SK-N-MC (cell line): ENCODE data around the gene TTLL11.

Experiments used
- DNase-seq: peaks from one replicate; pipeline ENCODE4 v3.0.0-alpha.2; 2011; ENCODE audit warnings: low read depth, low spot score
- H3K27ac ChIP-seq: fragments of 200-600 bp; sonication (generic); 2 replicates; pipeline ENCODE4 v1.5.1; 2016; ENCODE audit warnings: mixed run types
- H3K36me3 ChIP-seq: fragments of 200-600 bp; sonication (generic); 2 replicates; pipeline ENCODE4 v1.6.1; 2017; ENCODE audit warnings: antibody characterized with exemption, low read length, mixed read lengths; ENCODE audit not compliant: insufficient read depth
- H3K4me3 ChIP-seq: fragments of 200-600 bp; sonication (generic); 2 replicates; pipeline ENCODE4 v1.5.1; 2016
- H3K9ac ChIP-seq: fragments of 200-600 bp; sonication (generic); 2 replicates; pipeline ENCODE4 v1.8.0; 2017; ENCODE audit warnings: mixed run types, mixed read lengths; ENCODE audit not compliant: insufficient read length
- H3K9me3 ChIP-seq: fragments of 200-600 bp; sonication (generic); 2 replicates; pipeline ENCODE4 v1.6.1; 2017; ENCODE audit warnings: low read depth, mild to moderate bottlenecking, antibody characterized with exemption, low read length, moderate library complexity, mixed read lengths
- EZH2 ChIP-seq: fragments of 200-600 bp; sonication (generic); IDR thresholded peaks from one replicate; pipeline ENCODE4 v1.6.1; 2017; ENCODE audit warnings: antibody characterized with exemption
- FOXP2 ChIP-seq: optimal IDR thresholded peaks from 2 replicates; pipeline ENCODE3; 2011; ENCODE audit warnings: mild to moderate bottlenecking, moderate library complexity; ENCODE audit not compliant: insufficient read depth; ENCODE audit errors: extremely low read length, control extremely low read depth
- POLR2AphosphoS5 ChIP-seq: IDR thresholded peaks from 2 replicates; pipeline ENCODE4 v1.6.1; 2012; ENCODE audit warnings: mild to moderate bottlenecking, low read depth, low read length, borderline replicate concordance

Gene TTLL11

GRCh38 chr9:121837113-121837961 lies 255.8 kb downstream of the TTLL11 start:
- Histone ChIP-seq H3K36me3 (no peaks in the 10 kb centered on the region), H3K9me3 (no peaks in the 10 kb centered on the region), H3K4me3 (no peak overlapping the region), H3K9ac (no peak overlapping the region), H3K27ac (no peak overlapping the region)
- no peak for DNase-seq
- no peak for TF ChIP-seq EZH2
- TF ChIP-seq FOXP2, result no peak
- no peak for TF ChIP-seq POLR2AphosphoS5

GRCh38 chr9:121836366-121836885 lies 256.7 kb downstream of the TTLL11 start:
- Histone ChIP-seq H3K9ac (no peak overlapping the region), H3K9me3 (no peaks in the 10 kb centered on the region), H3K27ac (no peak overlapping the region), H3K36me3 (no peaks in the 10 kb centered on the region), H3K4me3 (no peak overlapping the region)
- DNase-seq, result no peak
- TF ChIP-seq POLR2AphosphoS5 (no peak), EZH2 (no peak), FOXP2 (no peak)

DNA sequence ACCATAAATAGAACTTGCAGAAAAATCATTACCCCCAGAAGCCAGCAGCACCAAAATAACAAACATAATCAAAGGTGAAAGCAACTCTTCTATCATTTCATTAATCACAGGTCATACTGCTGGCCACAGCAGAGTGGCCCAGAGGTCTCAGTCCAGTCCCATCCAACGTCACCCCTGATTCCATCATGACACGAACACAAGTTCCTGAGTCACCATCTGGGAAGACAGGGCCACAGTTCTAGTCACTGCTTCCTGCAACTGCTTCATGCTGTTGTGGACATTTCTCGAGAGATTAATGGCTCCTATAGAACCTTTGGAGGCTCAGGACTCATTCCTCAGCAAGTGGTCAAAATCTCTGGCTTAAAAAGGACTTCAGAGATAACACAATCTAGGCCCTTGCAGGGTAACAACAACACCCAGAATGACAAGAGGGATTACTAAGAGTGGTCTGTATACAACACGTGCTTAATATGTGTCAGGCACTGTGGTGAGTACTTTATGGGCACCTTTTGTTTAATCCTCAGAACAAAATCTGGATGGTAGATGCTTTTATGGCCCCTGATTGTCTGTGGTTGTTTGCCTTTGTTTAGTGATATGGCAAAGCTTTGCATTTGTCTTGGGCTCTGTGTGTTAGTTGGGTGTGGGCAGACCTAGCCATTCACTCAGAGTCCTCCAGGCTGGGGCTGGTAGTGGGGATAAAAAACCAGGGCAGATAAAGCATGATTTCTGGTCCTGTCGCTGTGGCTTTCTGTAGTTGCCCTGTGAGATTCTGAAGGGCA lies 257.3 kb downstream of the TTLL11 start:
- no peak overlapping the region for H3K27ac ChIP-seq
- no peaks in the 10 kb centered on the region for H3K36me3 ChIP-seq
- H3K4me3 ChIP-seq, result no peak overlapping the region
- TF ChIP-seq EZH2 (no peak), FOXP2 (no peak), POLR2AphosphoS5 (no peak)
- no peak for DNase-seq
- H3K9ac ChIP-seq, result no peak overlapping the region
- no peaks in the 10 kb centered on the region for H3K9me3 ChIP-seq

DNA sequence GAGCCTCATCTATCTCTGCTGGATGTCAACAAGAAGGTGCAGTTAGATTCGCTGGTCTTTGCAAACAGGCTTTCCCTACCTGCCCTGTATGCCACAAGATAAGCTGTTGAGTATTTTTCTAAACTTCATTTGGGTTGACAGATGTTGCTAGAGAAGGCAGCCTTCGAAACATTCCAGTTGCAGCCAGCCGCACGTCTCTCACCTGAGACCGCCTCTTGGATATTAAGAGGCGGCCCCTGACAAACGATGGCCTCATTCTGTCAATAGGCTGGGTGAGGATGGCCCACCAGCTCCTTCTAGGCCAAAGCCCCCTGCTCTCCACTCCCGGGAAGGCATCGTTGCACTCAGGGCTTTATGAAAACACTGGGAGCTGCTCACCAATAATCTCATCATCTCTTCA lies 260.0 kb downstream of the TTLL11 start:
- H3K36me3 ChIP-seq, result no peaks in the 10 kb centered on the region
- H3K9ac ChIP-seq, result no peak overlapping the region
- no peak overlapping the region for H3K27ac ChIP-seq
- TF ChIP-seq POLR2AphosphoS5, result no peak
- TF ChIP-seq EZH2, result no peak
- TF ChIP-seq FOXP2, result no peak
- H3K4me3 ChIP-seq, result no peak overlapping the region
- no peaks in the 10 kb centered on the region for H3K9me3 ChIP-seq
- DNase-seq, result no peak

GRCh38 chr9:121831869-121832268 lies 261.2 kb downstream of the TTLL11 start:
- TF ChIP-seq FOXP2 (no peak), EZH2 (no peak), POLR2AphosphoS5 (no peak)

DNA sequence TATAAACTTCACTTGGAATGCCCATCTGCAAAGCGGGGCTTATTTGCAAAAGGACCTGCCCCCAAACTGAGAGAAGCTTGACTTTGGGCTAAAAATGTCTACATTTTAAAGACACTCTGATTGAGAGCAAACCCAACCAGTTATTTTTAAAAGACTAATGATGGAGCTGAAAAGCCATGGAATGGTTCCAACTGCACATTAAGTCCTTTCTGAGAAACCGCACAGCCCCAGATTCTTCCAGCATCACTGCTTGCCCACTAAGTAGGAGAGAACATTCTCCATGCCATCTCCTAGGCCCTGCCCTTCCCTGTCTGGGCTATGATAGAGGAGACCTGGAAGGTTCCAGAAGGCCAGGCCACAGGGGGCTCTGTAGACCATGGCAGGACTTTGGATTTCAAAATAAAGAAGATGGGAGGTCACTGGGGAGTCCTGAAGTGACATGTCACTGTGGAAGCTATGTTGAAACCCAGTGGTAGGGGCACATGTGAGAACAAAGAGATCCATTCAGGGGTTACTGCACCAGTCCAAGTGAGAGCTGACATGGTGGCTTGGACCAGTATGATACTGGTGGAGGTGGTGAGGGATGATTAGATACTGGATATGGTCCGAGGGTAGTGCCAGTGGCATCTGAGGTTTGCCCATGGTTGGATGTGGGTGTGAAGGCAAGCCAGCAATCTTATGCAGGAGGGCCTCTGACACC lies 262.5 kb downstream of the TTLL11 start:
- no peak for DNase-seq
- H3K9me3 ChIP-seq, result no peaks in the 10 kb centered on the region
- H3K9ac ChIP-seq, result no peak overlapping the region
- no peak overlapping the region for H3K4me3 ChIP-seq
- no peak for TF ChIP-seq POLR2AphosphoS5
- TF ChIP-seq EZH2, result no peak
- TF ChIP-seq FOXP2, result no peak
- no peaks in the 10 kb centered on the region for H3K36me3 ChIP-seq
- no peak overlapping the region for H3K27ac ChIP-seq

More at GRCh38 chr9:121831869-121832268, 261.2 kb downstream of the TTLL11 start:
- H3K9me3 ChIP-seq, result no peaks in the 10 kb centered on the region
- H3K27ac ChIP-seq, result no peak overlapping the region
- no peak overlapping the region for H3K4me3 ChIP-seq
- DNase-seq, result no peak
- no peaks in the 10 kb centered on the region for H3K36me3 ChIP-seq
- no peak overlapping the region for H3K9ac ChIP-seq

DNA sequence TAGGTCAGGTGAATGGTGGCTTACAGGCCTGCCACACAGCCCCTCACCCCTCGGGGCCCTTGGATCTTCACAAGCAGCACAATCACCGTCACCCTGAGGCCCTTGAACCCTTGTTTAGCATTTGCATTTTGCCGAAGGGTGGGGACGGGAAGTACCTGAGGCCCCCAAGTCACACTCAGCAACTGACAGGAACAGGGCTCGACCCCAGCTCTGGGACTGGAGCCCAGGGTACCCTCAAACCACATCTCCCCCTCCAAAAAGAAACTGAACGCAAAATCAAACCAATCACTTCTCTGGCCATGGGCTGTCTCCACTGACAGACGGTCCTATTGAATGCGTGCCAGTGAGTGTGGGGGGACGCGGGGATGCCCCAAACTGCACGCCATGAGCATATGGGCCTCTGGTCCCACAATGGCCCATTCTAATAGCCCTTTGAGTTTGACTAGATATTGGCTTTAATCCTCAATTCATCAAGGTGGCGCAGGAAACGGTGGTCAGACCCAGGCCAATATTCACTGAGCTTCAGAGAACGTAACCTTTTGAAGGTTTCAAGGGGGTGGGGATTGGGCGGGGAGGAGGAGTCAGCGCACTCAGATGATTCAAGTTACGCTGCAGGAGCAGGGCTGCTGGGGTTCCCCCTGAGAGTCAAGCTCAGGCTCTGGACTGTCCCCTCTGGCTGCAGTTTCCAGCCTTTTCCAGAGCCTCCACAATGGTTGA lies 265.7 kb downstream of the TTLL11 start:
- Histone ChIP-seq H3K27ac (no peak overlapping the region), H3K9ac (no peak overlapping the region), H3K36me3 (no peaks in the 10 kb centered on the region), H3K9me3 (no peaks in the 10 kb centered on the region), H3K4me3 (no peak overlapping the region)
- TF ChIP-seq POLR2AphosphoS5 (no peak), FOXP2 (no peak), EZH2 (no peak)
- DNase-seq, result no peak
